Effector memory CD8-positive, alpha-beta T cell (primary cell): ENCODE results near the gene OPN3.
"Not testable (repeated sequence)": the region's sequence is repeated elsewhere in the genome, so short reads cannot be mapped to it uniquely, and the experiment has no call there.

Experiments
- ATAC-seq: fragments of 150-1000 bp; cut with Tn5 transposase; replicated peaks from 2 replicates; pipeline ENCODE4 v1.10.0; 2021; ENCODE audit warnings: mild to moderate bottlenecking, moderate library complexity
- DNase-seq, 3 experiments: peaks; one replicate each; pipeline ENCODE4 v3.0.0; 2021
- H3K27ac Mint-ChIP-seq, 2 donors: one replicate each; pipeline ENCODE4 v1.8.0; 2022; ENCODE audit warnings: mild to moderate bottlenecking in 2 of 2, mixed read lengths in 2 of 2, moderate library complexity in 2 of 2
- H3K27me3 Mint-ChIP-seq, 2 donors: one replicate each; pipeline ENCODE4 v1.8.0; 2022; ENCODE audit warnings: mixed read lengths in 2 of 2
- H3K36me3 Mint-ChIP-seq: one replicate; pipeline ENCODE4 v1.8.0; 2022; ENCODE audit warnings: mild to moderate bottlenecking, moderate library complexity, mixed read lengths; ENCODE audit not compliant: insufficient read depth
- H3K4me1 Mint-ChIP-seq, 2 donors: one replicate each; pipeline ENCODE4 v1.8.0; 2022; ENCODE audit warnings: low read depth in 2 of 2, mixed read lengths in 2 of 2
- H3K4me3 Mint-ChIP-seq, 2 donors: one replicate each; pipeline ENCODE4 v1.8.0; 2022; ENCODE audit warnings: mild to moderate bottlenecking in 2 of 2, mixed read lengths in 2 of 2, moderate library complexity in 2 of 2
- H3K9me3 Mint-ChIP-seq, 2 donors: one replicate each; pipeline ENCODE4 v1.8.0; 2022; ENCODE audit warnings: mixed read lengths in 2 of 2

Gene OPN3

DNA sequence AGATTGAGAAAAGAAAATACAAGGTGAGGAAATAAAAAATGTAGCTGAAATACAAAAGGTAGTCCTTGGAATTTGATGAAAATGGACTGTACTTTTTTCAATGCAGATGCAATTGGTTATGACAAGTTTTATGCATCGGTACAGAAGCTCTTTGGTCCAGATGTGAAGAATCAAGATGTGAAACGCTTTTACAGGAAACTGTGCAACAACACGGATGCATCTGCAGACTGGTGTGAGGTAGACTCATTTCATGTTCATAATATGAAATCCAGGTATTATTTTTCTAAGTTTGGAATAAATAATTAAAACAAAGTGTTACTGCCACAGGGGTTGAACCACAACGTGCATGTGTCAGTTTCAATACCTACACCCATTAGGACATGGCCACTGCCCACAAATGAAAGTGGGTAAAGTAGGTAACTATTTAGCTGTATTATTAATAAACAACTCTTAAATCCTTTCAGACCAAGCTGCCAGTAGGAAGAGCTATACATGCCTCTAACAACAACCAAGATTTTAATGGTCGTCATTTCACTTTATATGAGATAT, 20.3 kb upstream of the OPN3 start:
- Mint-ChIP-seq H3K4me3 (no peak overlapping the region), H3K4me1 (no peaks in the 10 kb centered on the region), H3K27me3 (peaks cover 26 to 36% of the 10 kb centered on the region in 2 donors), H3K9me3 (no peaks in the 10 kb centered on the region), H3K36me3 (peaks cover 2% of the 10 kb centered on the region), H3K27ac (no peak overlapping the region)
- no peak for DNase-seq
- ATAC-seq: no peak

DNA sequence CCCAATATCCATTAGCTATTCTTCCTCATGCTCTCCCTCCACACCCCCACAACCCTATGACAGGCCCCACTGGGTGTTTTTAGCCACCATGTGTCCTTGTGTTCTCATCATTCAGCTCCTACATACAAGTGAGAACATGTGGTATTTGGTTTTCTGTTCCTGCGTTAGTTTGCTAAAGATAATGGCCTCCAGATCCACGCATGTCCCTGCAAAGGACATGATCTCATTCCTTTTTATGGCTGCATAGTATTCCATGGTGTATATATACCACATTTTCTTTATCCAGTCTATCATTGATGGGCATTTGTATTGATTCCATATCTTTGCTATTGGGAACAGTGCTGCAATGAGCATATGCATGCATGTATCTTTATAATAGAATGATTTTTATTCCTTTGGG, 18.8 kb upstream of the OPN3 start:
- not testable (repeated sequence) for H3K4me3 Mint-ChIP-seq, ATAC-seq, DNase-seq, H3K4me1 Mint-ChIP-seq, H3K9me3 Mint-ChIP-seq, H3K36me3 Mint-ChIP-seq, H3K27ac Mint-ChIP-seq
- H3K27me3 Mint-ChIP-seq: peaks cover 27 to 29% of the 10 kb centered on the region in 2 donors

DNA sequence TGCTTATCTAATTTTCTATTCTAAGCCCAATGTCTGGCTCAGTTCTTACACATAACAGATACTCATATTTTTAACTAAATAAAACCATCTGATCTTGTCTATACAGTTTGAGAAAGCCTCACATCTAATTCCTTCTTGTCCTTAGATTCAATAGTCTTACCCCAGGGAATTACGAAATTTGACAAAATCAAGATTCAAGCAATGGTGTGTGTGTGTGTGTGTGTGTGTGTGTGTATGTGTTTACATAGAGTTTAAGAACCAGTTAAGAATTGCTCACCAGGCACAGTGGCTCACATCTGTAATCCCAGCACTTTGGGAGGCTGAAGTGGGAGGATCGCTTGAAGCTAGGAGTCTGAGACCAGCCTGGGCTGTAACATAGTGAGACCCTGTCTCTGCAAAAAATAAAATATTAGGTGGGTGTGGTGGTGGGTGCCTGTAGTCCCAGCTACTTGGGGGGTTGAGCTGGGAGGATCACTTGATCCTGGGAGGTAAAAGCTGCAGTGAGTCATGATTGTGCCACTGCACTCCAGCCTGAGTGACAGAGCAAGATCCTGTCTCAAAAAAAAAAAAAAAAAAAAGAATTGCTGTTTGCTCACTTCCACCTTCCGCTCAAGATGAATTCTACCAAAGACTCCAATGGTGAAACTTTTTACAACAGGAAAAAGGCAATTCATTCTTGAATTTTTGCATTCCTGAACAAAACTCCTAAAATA, 18.1 kb upstream of the OPN3 start:
- peaks cover 25 to 27% of the 10 kb centered on the region in 2 donors for H3K27me3 Mint-ChIP-seq
- DNase-seq (no peak), ATAC-seq (no peak)
- H3K9me3 Mint-ChIP-seq: no peaks in the 10 kb centered on the region
- no peak overlapping the region for H3K27ac Mint-ChIP-seq
- no peaks in the 10 kb centered on the region for H3K4me1 Mint-ChIP-seq
- H3K36me3 Mint-ChIP-seq: peaks cover 2% of the 10 kb centered on the region
- no peak overlapping the region for H3K4me3 Mint-ChIP-seq

DNA sequence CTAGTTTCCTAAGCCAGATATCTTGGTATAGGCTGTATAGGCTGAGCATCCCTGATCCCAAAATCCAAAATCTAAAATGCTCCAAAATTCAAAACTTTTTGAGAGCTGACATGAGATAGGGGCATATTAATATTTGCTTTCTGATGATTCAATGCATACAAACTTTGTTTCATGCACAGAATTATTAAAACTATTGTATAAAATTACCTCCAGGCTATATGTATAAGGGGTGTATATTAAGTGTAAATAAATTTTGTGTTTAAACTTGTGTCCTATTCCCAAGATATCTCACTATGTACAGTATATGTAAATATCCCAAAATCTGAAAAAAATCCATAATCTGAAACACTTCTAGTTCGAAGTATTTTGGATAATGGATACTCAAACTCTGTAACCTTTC, 14.5 kb upstream of the OPN3 start:
- H3K4me3 Mint-ChIP-seq: no peak overlapping the region
- H3K27ac Mint-ChIP-seq: no peak overlapping the region
- peaks cover 24 to 32% of the 10 kb centered on the region in 2 donors for H3K27me3 Mint-ChIP-seq
- ATAC-seq (no peak), DNase-seq (no peak)
- H3K4me1 Mint-ChIP-seq: no peaks in the 10 kb centered on the region
- H3K9me3 Mint-ChIP-seq: no peaks in the 10 kb centered on the region
- H3K36me3 Mint-ChIP-seq: peaks cover 2% of the 10 kb centered on the region

DNA sequence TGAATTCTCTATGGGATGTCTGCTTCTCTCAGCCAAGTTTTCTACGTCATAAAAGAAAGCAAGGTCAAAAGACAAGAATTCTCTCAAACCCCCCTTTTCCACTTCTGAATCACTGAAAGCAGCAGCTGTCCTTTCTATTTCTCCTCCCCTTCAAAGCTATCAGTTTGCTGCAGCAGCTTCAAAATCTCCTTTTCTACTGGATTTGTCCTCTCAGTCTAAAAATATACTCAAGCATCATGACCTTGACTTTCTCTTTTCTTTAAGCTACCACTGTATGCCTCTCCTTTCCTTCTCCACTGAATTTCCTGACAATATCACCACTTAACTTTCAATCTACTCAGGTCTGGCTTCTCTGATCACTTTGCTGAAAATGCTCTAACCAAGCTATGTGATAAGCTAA, 13.8 kb upstream of the OPN3 start:
- H3K27me3 Mint-ChIP-seq: peaks cover 18 to 28% of the 10 kb centered on the region in 2 donors
- peaks cover 2% of the 10 kb centered on the region for H3K36me3 Mint-ChIP-seq
- no peaks in the 10 kb centered on the region for H3K9me3 Mint-ChIP-seq
- no peak overlapping the region for H3K4me3 Mint-ChIP-seq
- no peak for ATAC-seq
- no peak overlapping the region for H3K27ac Mint-ChIP-seq
- H3K4me1 Mint-ChIP-seq: no peaks in the 10 kb centered on the region
- no peak for DNase-seq

DNA sequence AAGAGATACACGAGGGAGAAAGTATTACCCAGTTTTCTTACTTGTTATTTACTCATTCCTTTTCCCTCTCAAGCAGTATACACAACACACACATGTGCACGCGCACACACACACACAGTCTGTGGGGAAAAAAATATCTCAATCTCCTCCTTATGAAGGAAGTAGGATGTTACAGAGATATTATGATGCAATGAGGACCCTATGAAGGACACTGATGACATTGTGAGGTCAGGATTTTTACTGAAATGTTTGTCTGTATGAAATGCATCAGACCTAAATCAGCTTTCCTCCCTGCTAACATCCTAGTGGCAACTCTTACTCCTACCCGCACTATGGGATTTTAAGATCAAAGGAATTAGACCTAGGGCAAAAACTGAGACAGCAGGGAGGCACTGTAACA, 11.8 kb upstream of the OPN3 start, which contains the start of gene WDR64:
Gene WDR64, plus strand, starts transcription at position 270 of the 400 bp plus-strand sequence. CDS start 204 bp downstream, outside the sequence.
- no peaks in the 10 kb centered on the region for H3K36me3 Mint-ChIP-seq

DNA sequence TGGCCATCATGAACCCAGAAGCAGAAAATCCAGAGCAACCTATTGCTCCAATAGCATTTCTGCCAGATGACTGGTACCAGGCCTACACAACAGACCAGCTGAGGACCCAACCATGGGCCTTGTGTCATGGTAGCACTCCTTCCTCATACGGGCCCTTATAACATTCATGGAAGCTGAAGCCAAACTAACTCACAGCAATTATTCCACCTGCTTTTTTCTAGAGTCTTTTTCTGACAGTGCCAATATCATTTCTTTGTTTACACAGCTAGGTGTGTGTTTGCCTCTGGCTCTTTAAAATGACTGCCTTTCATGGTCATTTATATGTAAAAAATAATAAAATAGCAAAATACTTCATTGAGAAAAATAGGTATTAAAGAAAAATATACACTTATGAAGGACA, 8.0 kb upstream of the OPN3 start:
- no peak overlapping the region for H3K4me3 Mint-ChIP-seq
- peaks cover 2% of the 10 kb centered on the region for H3K36me3 Mint-ChIP-seq
- H3K9me3 Mint-ChIP-seq: no peaks in the 10 kb centered on the region
- ATAC-seq (no peak), DNase-seq (no peak)
- H3K27me3 Mint-ChIP-seq: peaks cover 8 to 14% of the 10 kb centered on the region in 2 donors
- H3K4me1 Mint-ChIP-seq: no peaks in the 10 kb centered on the region
- no peak overlapping the region for H3K27ac Mint-ChIP-seq

More for the DNA sequence above, 11.8 kb upstream of the OPN3 start, which contains the start of gene WDR64:
- no peaks in the 10 kb centered on the region for H3K4me1 Mint-ChIP-seq
- no peaks in the 10 kb centered on the region for H3K9me3 Mint-ChIP-seq
- peaks cover 17 to 24% of the 10 kb centered on the region in 2 donors for H3K27me3 Mint-ChIP-seq
- H3K27ac Mint-ChIP-seq: no peak within 1 kb of the TSS
- no peak for DNase-seq
- ATAC-seq: no peak
- H3K4me3 Mint-ChIP-seq: no peak within 1 kb of the TSS

DNA sequence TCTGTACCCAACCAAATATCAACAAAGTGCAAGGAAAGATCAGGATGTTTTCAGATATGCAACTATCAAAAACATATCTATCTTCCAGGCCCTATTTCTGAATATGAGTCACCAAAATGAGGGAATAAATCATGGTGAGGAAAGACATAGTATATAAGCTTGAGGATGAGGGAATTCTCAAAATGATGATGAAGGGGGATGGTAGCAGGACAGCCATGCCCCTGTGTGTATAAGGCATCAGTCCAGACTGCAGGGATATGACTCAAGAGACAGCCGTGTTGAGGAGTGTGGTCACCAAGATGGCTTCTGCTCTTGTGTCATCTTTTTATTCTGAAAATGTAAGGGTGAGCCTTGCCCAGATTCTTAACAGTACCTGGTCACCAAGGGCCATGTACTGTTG, 7.5 kb upstream of the OPN3 start:
- DNase-seq: no peak
- peaks cover 8 to 14% of the 10 kb centered on the region in 2 donors for H3K27me3 Mint-ChIP-seq
- H3K36me3 Mint-ChIP-seq: peaks cover 2% of the 10 kb centered on the region
- no peak for ATAC-seq
- H3K9me3 Mint-ChIP-seq: no peaks in the 10 kb centered on the region
- no peaks in the 10 kb centered on the region for H3K4me1 Mint-ChIP-seq
- H3K27ac Mint-ChIP-seq: no peak overlapping the region
- no peak overlapping the region for H3K4me3 Mint-ChIP-seq

DNA sequence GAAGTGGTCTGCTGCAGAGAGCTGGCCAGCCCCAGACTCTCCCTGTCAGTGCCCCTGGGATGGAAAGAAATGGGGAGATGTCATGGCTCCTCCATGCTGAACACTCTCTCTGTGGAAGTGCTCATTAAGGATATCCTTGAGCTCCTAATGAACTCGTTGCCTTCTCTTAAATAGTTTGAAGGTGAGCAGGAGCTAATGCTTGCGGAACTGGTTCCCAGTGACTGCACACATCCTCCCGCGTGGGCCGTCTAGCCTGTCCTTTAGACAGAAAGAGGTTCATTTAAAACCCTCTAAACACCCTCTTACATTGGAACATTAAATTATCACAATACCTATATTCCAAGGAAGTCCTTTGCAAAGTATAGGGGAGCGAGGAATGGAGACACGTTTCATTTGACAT, 6.0 kb upstream of the OPN3 start:
- H3K36me3 Mint-ChIP-seq: peaks cover 2% of the 10 kb centered on the region
- no peaks in the 10 kb centered on the region for H3K9me3 Mint-ChIP-seq
- H3K4me3 Mint-ChIP-seq: no peak overlapping the region
- H3K27ac Mint-ChIP-seq: no peak overlapping the region
- no peak for ATAC-seq
- DNase-seq: no peak
- peaks cover 8 to 14% of the 10 kb centered on the region in 2 donors for H3K27me3 Mint-ChIP-seq
- H3K4me1 Mint-ChIP-seq: no peaks in the 10 kb centered on the region

DNA sequence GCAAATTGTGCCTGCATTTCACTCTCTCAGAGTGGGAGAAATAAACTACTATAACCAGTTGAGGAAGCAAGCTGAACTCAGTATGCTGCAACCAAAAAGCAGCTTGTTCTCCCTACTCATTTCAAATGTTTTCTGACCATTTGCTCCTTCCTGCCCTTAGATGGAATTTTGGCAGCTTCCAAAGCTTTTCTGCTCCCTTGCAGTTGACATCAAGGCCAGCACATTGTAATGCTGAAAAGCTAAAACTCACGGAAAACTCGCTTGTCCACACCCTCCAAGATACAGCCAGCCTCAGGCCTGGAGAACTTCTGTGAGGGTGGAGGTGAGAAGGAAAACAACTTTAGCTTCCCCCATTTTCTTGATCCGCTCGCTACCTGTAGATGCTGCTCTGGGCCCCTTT, 5.0 kb upstream of the OPN3 start:
- Mint-ChIP-seq H3K27me3 (peaks cover 5 to 7% of the 10 kb centered on the region in 2 donors), H3K9me3 (no peaks in the 10 kb centered on the region), H3K36me3 (peaks cover 2% of the 10 kb centered on the region), H3K4me1 (peaks cover 4% of the 10 kb centered on the region in 2 donors), H3K27ac (no peak overlapping the region), H3K4me3 (no peak overlapping the region)
- ATAC-seq (no peak), DNase-seq (no peak)

DNA sequence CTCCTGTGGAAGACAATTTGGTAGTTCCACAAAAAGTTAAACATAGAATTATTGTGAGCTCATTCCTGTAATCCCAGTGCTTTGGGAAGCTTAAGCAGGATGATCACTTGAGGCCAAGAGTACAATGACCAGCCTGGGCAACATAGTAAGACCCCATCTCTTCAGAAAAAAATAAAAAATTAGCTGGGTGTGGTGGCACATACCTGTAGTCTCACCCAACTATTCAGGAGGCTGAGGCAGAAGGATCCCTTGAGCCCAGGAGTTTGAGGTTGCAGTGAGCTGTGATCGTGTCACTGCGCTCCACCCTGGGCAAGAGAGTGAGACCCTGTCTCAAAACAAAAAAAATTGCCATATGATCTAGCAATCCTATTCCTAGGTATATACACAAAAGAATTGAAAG, 4.1 kb upstream of the OPN3 start:
- Mint-ChIP-seq H3K4me1 (peaks cover 6% of the 10 kb centered on the region in 2 donors), H3K27me3 (no peaks in the 10 kb centered on the region), H3K9me3 (no peaks in the 10 kb centered on the region), H3K36me3 (peaks cover 6% of the 10 kb centered on the region), H3K27ac (no peak overlapping the region), H3K4me3 (no peak overlapping the region)
- no peak for DNase-seq
- ATAC-seq: no peak

DNA sequence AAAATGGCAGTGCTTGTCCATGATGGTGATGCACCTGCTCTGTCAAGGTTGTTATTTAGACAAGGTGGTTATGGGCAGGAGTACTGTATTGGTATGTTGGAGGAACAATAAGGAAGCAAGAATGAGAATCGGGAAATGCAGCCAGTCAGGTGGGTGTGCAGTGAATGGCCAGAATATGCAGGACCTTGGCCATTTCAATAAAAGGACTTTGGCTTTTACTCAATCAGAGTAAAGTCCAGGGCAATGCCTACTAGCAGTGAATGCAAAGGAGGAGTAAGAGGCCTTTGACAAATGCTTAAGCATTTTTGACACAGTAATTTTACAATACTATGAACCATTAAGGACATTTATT, 2.4 kb upstream of the OPN3 start:
- H3K27me3 Mint-ChIP-seq: no peaks in the 10 kb centered on the region
- H3K36me3 Mint-ChIP-seq: peaks cover 6% of the 10 kb centered on the region
- no peak for DNase-seq
- ATAC-seq: no peak
- H3K4me1 Mint-ChIP-seq: peaks cover 16 to 20% of the 10 kb centered on the region in 2 donors
- H3K27ac Mint-ChIP-seq: no peak overlapping the region
- no peaks in the 10 kb centered on the region for H3K9me3 Mint-ChIP-seq
- H3K4me3 Mint-ChIP-seq: no peak overlapping the region

DNA sequence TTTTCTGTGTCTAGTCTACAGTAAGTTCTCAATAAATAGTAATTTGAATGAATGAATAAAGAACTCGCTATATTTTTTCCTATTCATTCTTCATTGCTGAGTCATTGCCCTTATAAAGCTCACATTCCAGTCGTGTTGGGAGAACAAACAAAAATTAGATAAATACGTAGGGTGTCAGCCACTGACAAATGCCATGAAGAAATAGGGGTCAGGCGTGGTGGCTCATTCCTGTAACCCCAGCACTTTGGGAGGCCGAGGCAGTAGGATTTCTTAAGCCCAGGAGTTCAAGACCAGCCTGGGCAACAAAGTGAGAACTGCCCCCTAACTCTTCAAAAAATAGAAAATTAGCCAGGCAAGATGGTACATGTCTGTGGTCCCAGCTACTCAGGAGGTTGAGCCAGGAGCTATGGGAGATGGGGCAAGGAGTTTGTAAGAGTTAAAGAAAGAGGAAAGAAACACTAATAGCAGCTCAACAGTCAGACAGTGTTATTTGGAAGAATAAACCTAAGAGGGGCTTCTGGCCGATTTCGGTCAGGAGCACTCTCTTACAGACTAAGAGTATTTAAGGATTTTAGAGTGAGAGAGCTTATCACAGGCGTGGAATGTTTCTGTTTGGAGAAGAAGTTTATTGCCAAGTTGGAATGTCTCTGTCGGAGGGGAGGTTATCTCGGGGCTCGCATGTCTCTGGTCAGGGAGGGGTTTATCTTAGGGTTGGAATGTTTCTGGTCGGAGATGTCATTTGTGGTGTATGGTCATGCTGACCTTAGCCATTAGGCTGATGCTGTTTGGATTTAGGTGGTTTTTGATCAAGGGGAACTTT, 1.8 kb upstream of the OPN3 start:
- ATAC-seq: no peak
- Mint-ChIP-seq H3K4me3 (no peak overlapping the region), H3K4me1 (peaks cover 16 to 24% of the 10 kb centered on the region in 2 donors), H3K27me3 (no peaks in the 10 kb centered on the region), H3K27ac (no peak overlapping the region), H3K36me3 (peaks cover 6% of the 10 kb centered on the region), H3K9me3 (no peaks in the 10 kb centered on the region)
- DNase-seq: no peak
